GM21737 (cell line): ENCODE measurements around the gene SLC9A1.
A peak's percentile ranks its signal among the peaks of the same experiment; 100 is the strongest.
"Not testable (repeated sequence)": the region's sequence is repeated elsewhere in the genome, so short reads cannot be mapped to it uniquely, and the experiment has no call there.

ENCODE experiments used
- ATAC-seq: cut with Tn5 transposase; IDR thresholded peaks from one replicate; pipeline ENCODE4 v1.9.1; 2021; ENCODE audit warnings: mild to moderate bottlenecking, moderate library complexity; ENCODE audit not compliant: unreplicated experiment

The SLC9A1 gene

GRCh38 chr1:27154991-27155781, at the start of gene SLC9A1:
Gene SLC9A1 (minus strand): TSS chr1:27155125. CDS start chr1:27154334, 791 bp downstream.
- ATAC-seq: peak; percentile 91

- ATAC-seq: no peak
Measured at GRCh38 chr1:27203946-27204345, 49.0 kb upstream of the SLC9A1 start.

GRCh38 chr1:27201295-27201694, 46.4 kb upstream of the SLC9A1 start:
- ATAC-seq: no peak

DNA sequence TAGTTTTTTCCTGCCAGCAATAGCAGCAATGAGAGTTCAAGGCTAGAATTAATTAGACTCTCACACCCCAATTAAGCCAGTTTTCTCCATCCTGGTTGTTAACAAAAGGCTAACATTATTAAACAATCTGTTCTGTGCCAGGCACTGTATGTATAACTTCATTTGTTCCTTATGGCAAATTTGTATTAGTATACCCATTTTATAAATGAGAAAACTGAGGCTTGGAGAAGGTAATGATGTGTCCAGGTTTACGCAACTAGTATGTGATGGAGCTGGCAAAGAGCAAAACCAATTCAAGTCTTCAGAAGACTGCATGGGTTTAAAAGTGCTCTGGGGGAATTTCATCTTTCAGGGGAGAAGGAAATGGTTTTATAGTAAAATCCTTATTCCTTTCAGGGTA, 38.3 kb upstream of the SLC9A1 start:
- ATAC-seq: no peak

GRCh38 chr1:27192039-27192529, 37.2 kb upstream of the SLC9A1 start:
- ATAC-seq: no peak

DNA sequence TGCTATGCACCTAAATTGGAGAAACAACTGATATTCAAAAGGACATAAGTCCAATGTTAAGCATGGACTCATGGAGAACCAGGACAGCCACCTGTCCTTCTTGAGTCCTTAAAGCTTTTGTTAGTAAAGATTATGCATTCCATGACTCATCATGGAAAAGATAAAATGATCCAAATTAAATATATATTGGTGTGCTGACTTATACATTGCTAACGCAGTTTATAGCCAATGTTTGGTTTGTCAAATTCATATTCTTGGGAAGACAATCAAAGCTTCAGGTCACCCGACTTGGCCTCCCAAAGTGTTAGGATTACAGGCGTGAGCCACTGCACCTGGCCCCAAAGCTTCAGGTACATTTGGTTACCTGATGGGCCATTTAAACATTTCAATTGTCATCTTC, 29.7 kb upstream of the SLC9A1 start:
- not testable (repeated sequence) for ATAC-seq

- no peak for ATAC-seq
Measured at GRCh38 chr1:27179979-27180378, 25.1 kb upstream of the SLC9A1 start.

DNA sequence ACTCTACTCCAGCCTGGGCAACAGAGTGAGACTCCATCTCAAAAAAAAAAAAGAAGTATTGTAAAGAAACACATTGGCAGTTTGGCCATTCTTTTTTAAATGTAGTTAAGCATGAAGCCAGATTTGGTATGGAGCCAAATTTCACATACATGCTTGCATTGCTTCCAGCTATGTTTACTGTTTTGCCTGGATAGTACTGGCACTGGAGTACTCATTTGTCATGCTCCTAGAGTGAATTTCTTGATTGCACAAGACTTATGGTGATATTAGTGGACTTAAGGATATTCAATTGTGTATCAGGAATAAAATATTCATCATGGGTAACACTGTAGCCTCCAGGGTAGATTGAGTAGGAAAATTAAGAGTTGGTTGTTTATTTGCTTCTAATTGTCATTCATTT, 24.5 kb upstream of the SLC9A1 start:
- no peak for ATAC-seq

DNA sequence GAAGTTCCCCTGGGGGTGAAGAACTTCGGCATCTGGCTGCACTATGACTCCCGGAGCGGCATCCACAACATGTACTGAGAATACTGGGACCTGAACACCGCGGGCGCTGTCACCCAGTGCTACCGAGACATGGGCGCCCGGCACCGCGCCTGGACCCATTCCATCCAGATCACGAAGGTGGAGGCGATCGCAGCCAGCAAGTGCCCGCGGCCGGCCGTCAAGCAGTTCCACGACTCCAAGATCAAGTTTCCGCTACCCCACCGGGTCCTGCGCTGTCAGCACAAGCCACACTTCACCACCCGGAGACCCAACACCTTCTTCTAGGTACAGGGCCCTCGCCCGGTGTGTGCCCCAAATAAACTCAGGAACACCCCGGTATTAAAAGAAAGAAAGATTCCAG, 22.0 kb upstream of the SLC9A1 start:
- no peak for ATAC-seq

GRCh38 chr1:27176323-27176722, 21.4 kb upstream of the SLC9A1 start:
- no peak for ATAC-seq

GRCh38 chr1:27172992-27173391, 18.1 kb upstream of the SLC9A1 start:
- not testable (repeated sequence) for ATAC-seq

GRCh38 chr1:27166929-27167328, 12.0 kb upstream of the SLC9A1 start:
- no peak for ATAC-seq

DNA sequence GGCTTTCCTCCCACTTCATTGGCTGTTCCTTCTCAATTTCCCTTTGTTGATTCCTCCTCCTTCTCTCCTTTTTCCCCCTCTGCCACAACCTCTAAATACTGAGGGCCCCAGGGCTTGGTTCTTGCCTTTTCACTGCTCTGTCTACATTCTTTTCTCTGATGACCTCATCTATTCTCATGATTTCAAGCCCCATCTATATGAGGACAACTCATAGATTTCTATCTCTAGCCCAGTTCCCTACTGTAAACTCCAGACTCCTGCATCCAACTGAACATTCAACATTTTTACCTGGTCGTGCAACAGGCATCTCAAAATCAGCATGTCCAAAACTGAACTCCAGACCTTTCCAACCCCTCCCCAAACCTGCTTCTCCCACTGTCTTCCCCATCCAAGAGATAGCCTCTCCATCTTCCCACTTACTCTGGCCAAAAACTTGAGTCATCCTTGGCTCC, 11.5 kb upstream of the SLC9A1 start:
- ATAC-seq: no peak

DNA sequence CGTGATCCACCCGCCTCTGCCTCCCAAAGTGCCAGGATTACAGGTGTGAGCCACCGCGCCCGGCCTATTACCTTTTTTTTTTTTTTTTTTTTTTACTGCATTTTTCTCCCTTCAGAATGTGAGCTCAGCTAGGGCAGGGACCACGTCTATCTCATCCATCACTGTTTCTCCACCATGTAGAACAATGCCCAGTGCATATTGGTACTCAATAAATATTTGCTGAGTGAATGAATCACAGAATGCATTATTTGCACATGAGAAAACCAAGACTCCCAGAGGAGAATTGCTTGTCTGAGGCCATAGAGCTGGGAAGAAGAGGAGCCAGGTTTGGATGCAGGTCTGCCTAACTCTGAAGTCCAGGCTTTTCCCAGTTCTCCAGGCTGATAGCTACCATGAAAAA, 8.2 kb upstream of the SLC9A1 start:
- no peak for ATAC-seq

DNA sequence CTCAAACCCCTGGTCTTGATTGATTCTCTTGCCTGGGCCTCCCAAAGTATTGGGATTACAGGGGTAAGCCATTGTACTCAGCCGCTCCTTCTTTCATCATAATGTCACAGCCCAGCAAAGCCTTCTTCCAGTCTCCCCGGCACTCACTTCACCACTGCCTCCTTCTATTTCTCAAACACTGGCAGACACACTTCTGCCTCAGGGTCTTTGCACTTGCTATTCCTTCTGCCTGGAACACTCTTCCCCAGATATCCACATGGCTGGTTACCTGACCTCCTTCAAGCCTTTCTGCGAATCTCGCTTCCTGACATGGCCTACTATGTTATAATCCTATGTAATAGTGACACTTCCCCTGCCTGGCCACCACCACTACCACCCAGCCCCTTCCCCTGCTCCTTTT, 7.2 kb upstream of the SLC9A1 start:
- no peak for ATAC-seq

DNA sequence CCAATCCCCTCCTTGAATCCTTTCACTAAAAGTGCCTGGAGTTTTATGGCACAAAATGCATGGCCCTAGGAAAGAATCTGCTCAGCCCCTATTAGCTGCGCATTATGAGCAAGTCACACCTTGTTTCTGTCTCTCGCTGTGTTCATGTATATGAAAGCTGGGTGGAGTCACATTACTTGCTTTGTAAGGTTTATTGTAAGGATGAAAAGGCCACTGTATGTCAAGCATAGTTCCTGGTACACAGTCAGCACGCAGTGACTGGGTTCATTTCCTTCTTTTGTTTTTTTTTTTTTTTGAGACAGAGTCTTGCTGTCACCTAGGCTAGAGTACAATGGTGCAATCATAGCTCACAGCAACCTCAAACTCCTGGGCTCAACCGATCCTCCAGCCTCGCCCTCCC, 6.7 kb upstream of the SLC9A1 start:
- ATAC-seq: peak; percentile 76

GRCh38 chr1:27157194-27157593, 2.3 kb upstream of the SLC9A1 start:
- no peak for ATAC-seq

GRCh38 chr1:27154469-27154990, 395 bp downstream of the SLC9A1 start:
- peak; percentile 8 for ATAC-seq

- no peak for ATAC-seq
Measured at GRCh38 chr1:27153927-27154358, 982 bp downstream of the SLC9A1 start.

GRCh38 chr1:27153549-27153886, 1.4 kb downstream of the SLC9A1 start:
- ATAC-seq: no peak

- ATAC-seq: no peak
Measured at GRCh38 chr1:27152829-27153548, 1.9 kb downstream of the SLC9A1 start.
